GM12873 (cell line): ENCODE results near the gene CD209.

Experiments used
- TF ChIP-seq, protein P1 (sequence below): IDR thresholded peaks from 2 replicates; pipeline ENCODE4 v1.5.1; 2012; ENCODE audit warnings: low read depth, mild to moderate bottlenecking, moderate library complexity, low read length, control low read depth; ENCODE audit not compliant: insufficient read depth; ENCODE audit errors: missing control alignments

Gene CD209

DNA sequence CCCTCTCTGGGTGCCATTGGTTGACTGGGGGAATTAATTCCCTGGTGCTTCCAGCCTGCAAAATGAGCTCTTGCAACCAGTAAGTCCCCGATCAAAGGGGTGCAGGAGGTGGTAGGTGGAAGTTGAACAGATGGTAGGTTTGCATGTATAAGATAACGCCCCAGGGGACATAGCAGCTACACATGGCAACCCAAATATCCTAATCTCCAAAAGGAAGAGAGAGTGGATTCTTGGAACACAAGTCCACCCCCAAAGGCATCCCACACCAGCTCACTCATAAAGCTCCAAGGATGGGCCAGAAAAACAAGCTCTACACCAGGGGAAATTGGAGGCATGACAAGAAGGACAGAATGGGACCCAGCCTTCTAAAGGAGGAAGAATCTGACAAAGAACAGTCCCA is 4.8 kb downstream of the CD209 start:
- TF ChIP-seq, protein P1, sequence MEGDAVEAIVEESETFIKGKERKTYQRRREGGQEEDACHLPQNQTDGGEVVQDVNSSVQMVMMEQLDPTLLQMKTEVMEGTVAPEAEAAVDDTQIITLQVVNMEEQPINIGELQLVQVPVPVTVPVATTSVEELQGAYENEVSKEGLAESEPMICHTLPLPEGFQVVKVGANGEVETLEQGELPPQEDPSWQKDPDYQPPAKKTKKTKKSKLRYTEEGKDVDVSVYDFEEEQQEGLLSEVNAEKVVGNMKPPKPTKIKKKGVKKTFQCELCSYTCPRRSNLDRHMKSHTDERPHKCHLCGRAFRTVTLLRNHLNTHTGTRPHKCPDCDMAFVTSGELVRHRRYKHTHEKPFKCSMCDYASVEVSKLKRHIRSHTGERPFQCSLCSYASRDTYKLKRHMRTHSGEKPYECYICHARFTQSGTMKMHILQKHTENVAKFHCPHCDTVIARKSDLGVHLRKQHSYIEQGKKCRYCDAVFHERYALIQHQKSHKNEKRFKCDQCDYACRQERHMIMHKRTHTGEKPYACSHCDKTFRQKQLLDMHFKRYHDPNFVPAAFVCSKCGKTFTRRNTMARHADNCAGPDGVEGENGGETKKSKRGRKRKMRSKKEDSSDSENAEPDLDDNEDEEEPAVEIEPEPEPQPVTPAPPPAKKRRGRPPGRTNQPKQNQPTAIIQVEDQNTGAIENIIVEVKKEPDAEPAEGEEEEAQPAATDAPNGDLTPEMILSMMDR, result no peak

GRCh38 chr19:7740682-7741054 is 6.7 kb downstream of the CD209 start:
- TF ChIP-seq, protein P1, result no peak

GRCh38 chr19:7739801-7740681 is 7.3 kb downstream of the CD209 start:
- TF ChIP-seq, protein P1, result no peak

DNA sequence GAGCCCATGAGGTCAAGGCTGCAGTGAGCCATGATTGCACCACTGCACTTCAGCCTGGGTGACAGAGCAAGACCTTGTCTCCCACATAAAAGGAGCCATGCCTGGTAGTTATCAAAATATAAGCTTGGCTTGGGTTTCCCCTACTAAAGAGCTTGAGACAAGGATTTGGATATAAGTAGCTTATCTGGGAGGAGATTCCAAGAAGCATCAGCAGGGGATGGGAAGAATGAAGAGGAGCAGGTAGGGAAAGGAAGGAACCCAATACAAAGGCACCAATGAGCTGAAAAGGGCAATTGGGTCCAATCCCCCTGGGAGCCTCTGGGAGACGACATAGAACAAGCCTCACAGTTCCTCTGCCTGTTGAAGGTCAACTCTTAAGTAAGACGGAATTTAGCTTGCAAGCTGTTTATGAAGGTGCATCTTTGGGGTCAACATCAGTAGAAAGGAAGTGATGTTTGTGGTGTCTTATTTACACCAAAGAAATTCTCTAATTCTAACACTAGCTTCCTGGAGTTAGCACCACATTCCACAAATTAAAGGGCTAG is 8.1 kb downstream of the CD209 start:
- TF ChIP-seq, protein P1, result no peak

GRCh38 chr19:7738023-7738422 is 9.3 kb downstream of the CD209 start:
- TF ChIP-seq, protein P1, result no peak

DNA sequence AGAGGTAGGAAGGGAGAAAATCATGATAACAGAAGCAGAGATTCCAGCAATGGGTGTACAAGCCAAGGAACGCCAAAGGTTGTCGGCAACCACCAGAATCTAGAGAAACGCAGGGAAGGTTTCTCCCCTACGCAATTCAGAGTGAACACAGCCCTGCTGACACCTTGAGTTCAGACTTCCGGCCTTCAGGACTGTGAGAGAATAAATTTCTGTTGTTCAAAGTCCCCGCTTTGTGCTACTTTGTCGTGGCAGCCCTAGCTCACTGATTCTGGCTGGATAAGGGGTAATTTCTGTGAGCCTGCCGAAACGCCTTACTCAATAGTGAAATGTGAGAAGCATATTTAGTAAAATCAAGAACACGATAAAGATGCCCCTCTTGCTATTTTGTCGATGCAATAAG is 10.1 kb downstream of the CD209 start:
- TF ChIP-seq, protein P1, result no peak

- TF ChIP-seq, protein P1, result no peak
Measured at GRCh38 chr19:7736148-7736547, 11.2 kb downstream of the CD209 start.
